ENCODE results near the gene ABCC10. TPM values are rescaled to one million over a fixed set of nuclear protein-coding genes. Genes with fewer than 3 reads are reported as not detected.
"Not testable (repeated sequence)": the region's sequence is repeated elsewhere in the genome, so short reads cannot be mapped to it uniquely, and the experiment has no call there.

The ABCC10 gene
- total and polyA plus RNA-seq, 9 donors: 10.7 to 22.0 (median 14.3) TPM

GRCh38 chr6:43493833-43494232, 66.5 kb downstream of the ABCC10 start:
- no peaks in the 10 kb centered on the region for H3K9me3 ChIP-seq (replicated peaks; ENCODE audit: control insufficient read depth, low read depth, low read length)
- no peak overlapping the region for H3K27ac ChIP-seq (ENCODE audit: low read length)
- peaks cover 65% of the 10 kb centered on the region for H3K4me1 ChIP-seq (ENCODE audit: control insufficient read depth, insufficient read depth, low read length)
- no peak overlapping the region for H3K4me3 ChIP-seq (ENCODE audit: low read length)
- DNase-seq: no peak
- H3K27me3 ChIP-seq (ENCODE audit: control insufficient read depth, insufficient read depth, low read length): no peaks in the 10 kb centered on the region
- H3K36me3 ChIP-seq (ENCODE audit: control insufficient read depth, insufficient read depth, low read length): peaks cover 10% of the 10 kb centered on the region
- WGBS (ENCODE audit: insufficient coverage): 95% methylated on average over 3 of the region's 7 CpGs

- 100% methylated on average over 2 of the region's 6 CpGs for WGBS (ENCODE audit: insufficient coverage)
- peaks cover 70% of the 10 kb centered on the region for H3K4me1 ChIP-seq (ENCODE audit: control insufficient read depth, insufficient read depth, low read length)
- no peaks in the 10 kb centered on the region for H3K9me3 ChIP-seq (replicated peaks; ENCODE audit: control insufficient read depth, low read depth, low read length)
- no peak for DNase-seq
- no peak overlapping the region for H3K27ac ChIP-seq (ENCODE audit: low read length)
- peaks cover 13% of the 10 kb centered on the region for H3K36me3 ChIP-seq (ENCODE audit: control insufficient read depth, insufficient read depth, low read length)
- no peak overlapping the region for H3K4me3 ChIP-seq (ENCODE audit: low read length)
- H3K27me3 ChIP-seq (ENCODE audit: control insufficient read depth, insufficient read depth, low read length): no peaks in the 10 kb centered on the region
These were observed 67.0 kb downstream of the ABCC10 start for GRCh38 chr6:43494321-43494720.

DNA sequence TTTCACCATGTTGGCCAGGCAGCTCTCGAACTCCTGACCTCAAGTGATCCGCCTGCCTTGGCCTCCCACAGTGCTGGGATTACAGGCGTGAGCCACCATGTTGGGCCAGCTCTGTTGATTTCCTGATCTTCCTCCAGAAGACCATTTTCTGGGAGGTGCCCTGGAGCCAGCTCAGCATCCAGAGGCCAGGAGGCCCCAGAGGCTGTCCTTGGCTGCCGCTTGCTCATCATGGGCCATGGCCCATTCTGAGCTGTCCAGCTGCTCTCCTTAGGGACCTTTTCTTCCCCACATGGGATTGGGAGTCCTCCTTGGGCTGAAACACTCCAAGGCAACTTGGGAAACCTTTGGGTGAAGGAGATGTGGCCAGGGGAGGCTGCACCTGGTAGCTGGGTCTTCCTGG, 67.4 kb downstream of the ABCC10 start:
- Histone ChIP-seq H3K4me1 (ENCODE audit: control insufficient read depth, insufficient read depth, low read length) (peaks cover 74% of the 10 kb centered on the region), H3K27me3 (ENCODE audit: control insufficient read depth, insufficient read depth, low read length) (no peaks in the 10 kb centered on the region), H3K9me3 (replicated peaks; ENCODE audit: control insufficient read depth, low read depth, low read length) (no peaks in the 10 kb centered on the region), H3K27ac (ENCODE audit: low read length) (no peak overlapping the region), H3K4me3 (ENCODE audit: low read length) (no peak overlapping the region), H3K36me3 (ENCODE audit: control insufficient read depth, insufficient read depth, low read length) (peaks cover 18% of the 10 kb centered on the region)
- WGBS (ENCODE audit: insufficient coverage): 93% methylated on average over 3 of the region's 4 CpGs
- no peak for DNase-seq

DNA sequence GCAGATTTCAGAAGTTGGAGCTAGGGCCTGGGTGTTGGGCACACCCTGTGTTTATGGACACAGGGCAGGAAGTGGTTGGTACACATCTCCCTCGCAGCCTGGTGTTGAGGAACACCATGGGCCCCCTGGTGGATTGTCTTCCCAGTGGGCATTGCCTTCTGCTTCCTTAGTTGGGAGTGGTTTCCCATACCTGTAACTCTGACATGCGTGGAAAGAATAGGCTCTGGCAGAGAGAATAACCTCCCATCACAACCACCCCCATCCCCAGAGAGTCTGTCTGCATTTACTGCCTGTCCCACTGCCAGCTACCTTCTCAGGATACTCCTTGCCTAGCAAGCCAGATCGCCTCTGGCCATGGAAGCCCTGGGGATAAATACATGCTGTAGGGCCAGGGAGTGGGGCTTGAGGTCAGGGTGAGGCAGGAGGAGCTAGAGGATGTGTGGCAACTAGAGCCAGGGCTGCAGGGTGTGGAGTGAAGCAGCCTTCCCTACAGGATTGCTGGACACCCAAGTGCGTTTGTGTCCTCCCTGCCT, 68.1 kb downstream of the ABCC10 start:
- Histone ChIP-seq H3K9me3 (replicated peaks; ENCODE audit: control insufficient read depth, low read depth, low read length) (no peaks in the 10 kb centered on the region), H3K4me3 (ENCODE audit: low read length) (no peak overlapping the region), H3K27me3 (ENCODE audit: control insufficient read depth, insufficient read depth, low read length) (no peaks in the 10 kb centered on the region), H3K36me3 (ENCODE audit: control insufficient read depth, insufficient read depth, low read length) (peaks cover 25% of the 10 kb centered on the region), H3K27ac (ENCODE audit: low read length) (no peak overlapping the region), H3K4me1 (ENCODE audit: control insufficient read depth, insufficient read depth, low read length) (peaks cover 81% of the 10 kb centered on the region)
- WGBS (ENCODE audit: insufficient coverage): 53% methylated on average over 2 of the region's 4 CpGs
- DNase-seq: no peak

DNA sequence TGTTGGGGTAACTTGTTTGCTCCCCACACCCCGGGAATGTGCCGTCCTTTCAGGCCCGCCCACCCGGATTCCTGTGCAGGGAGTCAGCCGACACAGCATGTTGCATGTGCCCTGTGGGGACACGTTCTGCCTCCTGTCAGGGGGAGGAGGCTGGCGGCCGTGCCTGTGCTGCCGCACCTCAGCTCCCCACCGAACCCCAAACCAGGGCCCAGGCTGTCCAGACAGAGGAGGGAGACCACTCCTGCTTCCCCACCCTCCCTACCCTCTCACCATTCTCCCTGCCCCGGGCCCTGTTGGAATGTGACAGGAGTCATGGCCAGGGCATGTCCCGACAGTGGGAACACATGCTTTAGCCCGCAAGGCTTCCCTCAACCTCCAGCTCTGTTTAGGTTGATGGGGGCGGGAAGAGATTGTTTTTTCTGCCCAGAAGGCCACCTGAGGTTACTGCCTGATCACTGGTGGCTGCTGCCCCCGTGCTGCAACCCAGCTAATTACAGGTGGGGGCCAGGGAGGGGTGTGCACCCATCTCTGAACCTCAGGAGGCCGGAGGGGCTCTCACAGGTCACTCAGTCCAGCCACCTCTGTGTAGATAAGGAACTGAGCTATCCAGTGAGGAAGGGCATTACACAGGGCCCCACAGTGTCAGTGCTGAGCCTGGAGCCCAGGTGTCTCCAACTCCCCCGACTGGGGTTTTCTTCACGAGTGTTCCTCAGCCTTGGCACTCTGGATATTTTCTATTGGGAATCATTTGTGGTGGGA, 69.2 kb downstream of the ABCC10 start:
- Histone ChIP-seq H3K27me3 (ENCODE audit: control insufficient read depth, insufficient read depth, low read length) (no peaks in the 10 kb centered on the region), H3K27ac (ENCODE audit: low read length) (no peak overlapping the region), H3K9me3 (replicated peaks; ENCODE audit: control insufficient read depth, low read depth, low read length) (no peaks in the 10 kb centered on the region), H3K4me1 (ENCODE audit: control insufficient read depth, insufficient read depth, low read length) (peaks cover 87% of the 10 kb centered on the region), H3K4me3 (ENCODE audit: low read length) (no peak overlapping the region), H3K36me3 (ENCODE audit: control insufficient read depth, insufficient read depth, low read length) (peaks cover 34% of the 10 kb centered on the region)
- 58% methylated on average over 11 of the region's 18 CpGs for WGBS (ENCODE audit: insufficient coverage)
- no peak for DNase-seq

- no peak overlapping the region for H3K27ac ChIP-seq (ENCODE audit: low read length)
- no peak overlapping the region for H3K4me3 ChIP-seq (ENCODE audit: low read length)
- H3K4me1 ChIP-seq (ENCODE audit: control insufficient read depth, insufficient read depth, low read length): peaks cover 83% of the 10 kb centered on the region
- H3K27me3 ChIP-seq (ENCODE audit: control insufficient read depth, insufficient read depth, low read length): no peaks in the 10 kb centered on the region
- no peak for DNase-seq
- no peaks in the 10 kb centered on the region for H3K9me3 ChIP-seq (replicated peaks; ENCODE audit: control insufficient read depth, low read depth, low read length)
- no CpG with 5 or more reads among the region's 6 CpGs for WGBS (ENCODE audit: insufficient coverage)
- peaks cover 38% of the 10 kb centered on the region for H3K36me3 ChIP-seq (ENCODE audit: control insufficient read depth, insufficient read depth, low read length)
These were observed 69.7 kb downstream of the ABCC10 start for GRCh38 chr6:43497129-43497396.

- Histone ChIP-seq H3K4me1 (ENCODE audit: control insufficient read depth, insufficient read depth, low read length) (peaks cover 77% of the 10 kb centered on the region), H3K9me3 (replicated peaks; ENCODE audit: control insufficient read depth, low read depth, low read length) (no peaks in the 10 kb centered on the region), H3K4me3 (ENCODE audit: low read length) (no peak overlapping the region), H3K27ac (ENCODE audit: low read length) (no peak overlapping the region), H3K27me3 (ENCODE audit: control insufficient read depth, insufficient read depth, low read length) (no peaks in the 10 kb centered on the region), H3K36me3 (ENCODE audit: control insufficient read depth, insufficient read depth, low read length) (peaks cover 44% of the 10 kb centered on the region)
- WGBS (ENCODE audit: insufficient coverage): 68% methylated on average over 8 of the region's 12 CpGs
- DNase-seq: no peak
These were observed 70.3 kb downstream of the ABCC10 start for GRCh38 chr6:43497689-43498088.

DNA sequence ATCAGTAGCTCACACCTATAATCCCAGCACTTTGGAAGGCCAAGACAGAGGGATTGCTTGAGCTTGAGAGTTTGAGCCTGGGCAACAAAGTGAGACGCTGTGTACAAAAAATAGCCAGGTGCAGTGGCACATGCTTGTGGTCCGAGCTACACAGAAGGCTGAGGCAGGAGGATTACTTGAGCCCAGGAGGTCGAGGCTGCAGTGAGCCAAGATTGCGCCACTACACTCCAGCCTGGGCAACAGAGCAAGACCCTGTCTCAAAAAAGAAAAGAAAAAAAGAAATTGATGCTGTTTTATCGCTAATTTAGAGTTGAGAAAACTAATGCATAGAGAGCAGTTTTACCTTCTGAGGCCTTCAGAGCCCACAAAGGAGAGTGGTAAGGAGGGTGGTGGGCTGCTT, 71.0 kb downstream of the ABCC10 start:
- Histone ChIP-seq H3K36me3 (ENCODE audit: control insufficient read depth, insufficient read depth, low read length) (peaks cover 49% of the 10 kb centered on the region), H3K4me1 (ENCODE audit: control insufficient read depth, insufficient read depth, low read length) (peaks cover 71% of the 10 kb centered on the region)
- WGBS (ENCODE audit: insufficient coverage): 98% methylated on average over 4 of the region's 5 CpGs
- H3K9me3 ChIP-seq (replicated peaks; ENCODE audit: control insufficient read depth, low read depth, low read length); H3K27me3 ChIP-seq (ENCODE audit: control insufficient read depth, insufficient read depth, low read length); H3K27ac ChIP-seq (ENCODE audit: low read length); H3K4me3 ChIP-seq (ENCODE audit: low read length); DNase-seq: not testable (repeated sequence)

- H3K4me3 ChIP-seq (ENCODE audit: low read length): no peak overlapping the region
- 63% methylated on average over 11 of the region's 12 CpGs for WGBS (ENCODE audit: insufficient coverage)
- peaks cover 62% of the 10 kb centered on the region for H3K4me1 ChIP-seq (ENCODE audit: control insufficient read depth, insufficient read depth, low read length)
- H3K36me3 ChIP-seq (ENCODE audit: control insufficient read depth, insufficient read depth, low read length): peaks cover 56% of the 10 kb centered on the region
- peak; percentile 80 for DNase-seq
- H3K27me3 ChIP-seq (ENCODE audit: control insufficient read depth, insufficient read depth, low read length): no peaks in the 10 kb centered on the region
- H3K27ac ChIP-seq (ENCODE audit: low read length): peak overlapping the region; percentile 62
- no peaks in the 10 kb centered on the region for H3K9me3 ChIP-seq (replicated peaks; ENCODE audit: control insufficient read depth, low read depth, low read length)
These were observed 71.9 kb downstream of the ABCC10 start for GRCh38 chr6:43499028-43499815.
